ENCODE results near the gene CSPG4.

- TF ChIP-seq CTCF (IDR thresholded peaks at IDR 0.05; ENCODE audit: low read depth, low read length, poor library complexity, severe bottlenecking) = no peak
- no peak for TF ChIP-seq EZH2phosphoT487 (IDR thresholded peaks at IDR 0.05; ENCODE audit: borderline replicate concordance, low read length)
Observed at GRCh38 chr15:75649045-75649761, 63.4 kb downstream of the CSPG4 start.
